Sigmoid colon (tissue), 4 donors: ENCODE results near the gene NEAT1.

ENCODE experiments used
- POLR2AphosphoS5 ChIP-seq, 4 donors: sonication (generic); formaldehyde crosslinking; IDR thresholded peaks; one replicate each; pipeline ENCODE4 v1.6.1; 2017; ENCODE audit warnings: antibody characterized with exemption in 4 of 4
- TF ChIP-seq, protein P1 (sequence below), 4 experiments: fragments of 450-650 bp in 3 of 4; fragments of 200-600 bp in 1 of 4; IDR thresholded peaks; one replicate each; pipeline ENCODE4 v1.5.1; 2016 to 2019; ENCODE audit warnings: antibody characterized with exemption in 4 of 4, mild to moderate bottlenecking in 3 of 4, moderate library complexity in 2 of 4

DNA sequence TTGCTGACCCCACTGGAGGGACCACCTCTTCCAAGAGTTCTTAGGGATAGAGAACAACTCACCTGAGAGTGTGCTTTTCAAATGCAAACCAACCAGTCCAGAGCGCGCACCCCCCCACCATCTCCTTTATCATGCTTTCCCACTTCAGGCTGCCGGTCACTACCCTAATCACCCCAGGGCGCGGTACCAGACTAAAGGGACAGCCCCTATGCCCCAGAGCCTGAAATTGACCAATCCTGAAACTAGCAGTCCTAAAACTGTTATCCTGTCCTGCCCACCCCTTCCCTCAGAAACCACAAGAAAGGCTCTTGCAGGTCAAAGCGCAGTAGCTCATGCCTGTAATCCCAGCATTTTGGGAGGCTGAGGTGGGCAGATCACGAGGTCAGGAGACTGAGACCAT is 37.0 kb downstream of the NEAT1 start:
- TF ChIP-seq, protein P1, sequence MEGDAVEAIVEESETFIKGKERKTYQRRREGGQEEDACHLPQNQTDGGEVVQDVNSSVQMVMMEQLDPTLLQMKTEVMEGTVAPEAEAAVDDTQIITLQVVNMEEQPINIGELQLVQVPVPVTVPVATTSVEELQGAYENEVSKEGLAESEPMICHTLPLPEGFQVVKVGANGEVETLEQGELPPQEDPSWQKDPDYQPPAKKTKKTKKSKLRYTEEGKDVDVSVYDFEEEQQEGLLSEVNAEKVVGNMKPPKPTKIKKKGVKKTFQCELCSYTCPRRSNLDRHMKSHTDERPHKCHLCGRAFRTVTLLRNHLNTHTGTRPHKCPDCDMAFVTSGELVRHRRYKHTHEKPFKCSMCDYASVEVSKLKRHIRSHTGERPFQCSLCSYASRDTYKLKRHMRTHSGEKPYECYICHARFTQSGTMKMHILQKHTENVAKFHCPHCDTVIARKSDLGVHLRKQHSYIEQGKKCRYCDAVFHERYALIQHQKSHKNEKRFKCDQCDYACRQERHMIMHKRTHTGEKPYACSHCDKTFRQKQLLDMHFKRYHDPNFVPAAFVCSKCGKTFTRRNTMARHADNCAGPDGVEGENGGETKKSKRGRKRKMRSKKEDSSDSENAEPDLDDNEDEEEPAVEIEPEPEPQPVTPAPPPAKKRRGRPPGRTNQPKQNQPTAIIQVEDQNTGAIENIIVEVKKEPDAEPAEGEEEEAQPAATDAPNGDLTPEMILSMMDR (IDR thresholded peaks at IDR 0.05), result no peak
- TF ChIP-seq POLR2AphosphoS5 (IDR thresholded peaks at IDR 0.05), result no peak
